HG02840 (cell line): ENCODE measurements around the gene LMCD1.

Source experiments
- ATAC-seq: cut with Tn5 transposase; IDR thresholded peaks from one replicate; pipeline ENCODE4 v1.9.1; 2021; ENCODE audit warnings: mild to moderate bottlenecking, moderate library complexity, moderate number of reproducible peaks; ENCODE audit not compliant: unreplicated experiment, low FRiP score

The LMCD1 gene

DNA sequence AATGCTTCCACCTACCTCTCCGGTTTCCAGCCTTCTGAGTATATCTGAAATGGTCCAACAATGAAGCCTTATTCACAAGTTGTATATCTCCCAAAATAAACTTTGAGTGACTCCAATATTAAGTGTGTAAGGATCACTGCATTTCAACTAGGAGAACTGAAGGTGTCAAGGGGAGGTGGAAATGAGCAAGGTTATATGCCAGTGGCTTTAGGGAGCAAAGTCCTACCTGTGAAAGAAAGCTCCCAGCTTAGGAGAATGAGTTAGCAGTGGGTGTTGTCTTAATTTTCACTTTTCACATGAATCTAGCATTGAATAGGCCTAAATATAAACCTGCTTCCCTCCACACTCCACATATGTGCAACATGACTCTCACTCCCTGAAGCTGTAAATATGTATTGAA, 29.0 kb downstream of the LMCD1 start:
- ATAC-seq: no peak

GRCh38 chr3:8532251-8532871, 30.7 kb downstream of the LMCD1 start:
- ATAC-seq: no peak

DNA sequence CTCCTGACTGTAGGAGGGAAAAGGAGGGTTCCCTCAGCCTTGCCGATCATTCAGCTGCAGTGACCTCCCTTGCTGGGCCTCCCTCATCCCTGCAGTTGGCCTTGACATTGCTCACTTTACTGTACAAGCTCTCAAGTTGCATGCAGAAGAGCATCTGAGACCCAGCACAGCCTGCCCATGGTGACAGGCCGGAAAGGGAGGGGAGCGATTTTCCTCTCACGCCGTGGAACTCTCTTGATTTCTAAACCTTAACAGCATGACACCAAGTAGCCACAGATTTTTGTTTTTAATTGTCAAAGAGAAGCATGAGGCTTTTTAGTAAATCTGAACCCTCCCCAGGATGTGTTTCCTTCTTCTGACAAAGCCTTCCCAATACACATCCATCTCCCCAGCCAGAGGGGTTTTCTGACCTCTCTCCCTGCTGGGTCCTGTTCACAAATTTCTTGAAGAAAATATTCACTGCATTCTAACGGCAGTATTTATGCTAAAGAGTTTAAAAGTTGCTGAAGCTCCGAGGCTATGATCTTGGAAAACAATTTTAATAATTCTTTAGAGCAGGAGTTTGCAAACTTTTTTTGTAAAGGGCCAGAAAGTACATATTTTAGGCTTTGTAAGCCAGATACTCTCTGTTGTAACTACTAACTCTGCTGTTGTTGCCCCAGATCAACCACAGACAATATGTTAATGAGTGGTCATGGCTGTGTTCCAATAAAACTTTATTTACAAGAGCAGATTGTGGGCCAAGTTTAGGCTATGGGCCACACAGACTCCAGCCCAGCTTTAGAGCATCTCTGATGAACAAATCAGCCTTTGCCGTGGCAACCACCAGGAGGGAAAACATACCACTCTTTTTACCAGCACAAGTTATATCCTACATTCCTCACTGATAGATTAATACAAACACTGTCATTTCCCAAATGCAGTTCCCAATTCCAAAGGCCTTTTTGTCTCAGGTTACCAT, 34.8 kb downstream of the LMCD1 start:
- no peak for ATAC-seq

DNA sequence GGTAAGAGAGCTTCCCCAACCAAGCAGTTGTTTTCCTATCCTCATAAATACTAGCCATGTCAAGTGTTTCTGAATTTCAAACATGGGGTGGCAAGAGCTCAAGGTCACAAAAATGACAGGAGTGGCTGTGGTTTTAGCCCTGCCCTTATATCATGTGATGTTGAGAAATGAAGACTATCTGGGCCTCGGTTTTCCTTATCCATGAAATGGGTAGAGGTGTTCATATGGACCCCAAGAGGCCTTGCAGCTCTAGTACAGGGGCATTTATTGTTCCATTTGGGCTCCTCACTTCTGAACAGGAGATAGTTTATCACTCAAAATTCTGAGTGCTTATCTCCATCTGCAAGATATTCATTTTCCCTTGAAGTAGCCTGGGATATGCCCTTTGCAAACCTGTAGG, 35.8 kb downstream of the LMCD1 start:
- no peak for ATAC-seq

- no peak for ATAC-seq
Measured at GRCh38 chr3:8538223-8538622, 36.6 kb downstream of the LMCD1 start.

DNA sequence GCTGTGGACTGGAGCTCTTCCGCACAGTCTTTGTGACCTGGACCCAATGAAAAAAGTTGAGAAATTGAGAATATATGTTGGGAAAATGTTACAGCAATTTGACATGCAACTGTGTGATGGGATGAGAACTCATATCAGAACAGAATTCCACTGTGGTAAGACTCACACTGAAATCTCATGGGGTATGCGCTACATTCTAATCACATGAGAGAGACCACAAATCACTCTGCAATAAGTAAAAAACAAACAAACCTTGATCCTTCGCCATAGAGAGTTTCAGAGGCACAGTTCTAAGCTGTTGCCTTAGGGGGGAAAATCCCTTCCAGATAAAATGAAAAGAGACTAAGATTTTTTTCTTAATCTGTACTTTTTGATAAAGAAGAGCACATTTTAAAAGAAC, 37.3 kb downstream of the LMCD1 start:
- ATAC-seq: no peak

DNA sequence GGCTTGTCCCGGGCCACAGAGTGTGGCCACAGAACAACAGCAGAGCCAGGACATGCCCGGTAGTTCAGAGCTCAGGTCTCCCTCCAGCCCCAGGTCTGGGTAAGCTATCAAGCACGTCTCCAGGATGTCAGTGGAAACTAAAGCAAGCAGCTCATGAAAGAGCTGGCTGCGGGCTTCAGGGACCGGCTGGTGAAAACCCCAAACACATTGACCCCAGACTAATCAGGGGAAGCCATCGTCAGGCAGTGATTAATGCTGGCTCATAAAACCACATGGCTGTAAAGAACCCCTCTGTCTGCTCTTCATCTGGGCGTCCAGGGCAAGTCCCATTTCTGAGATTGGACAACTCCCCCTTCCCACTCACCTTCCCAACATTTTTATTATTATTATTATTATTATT, 37.8 kb downstream of the LMCD1 start:
- no peak for ATAC-seq

- ATAC-seq: no peak
Measured at GRCh38 chr3:8540456-8540855, 38.8 kb downstream of the LMCD1 start.

- ATAC-seq: no peak
Measured at GRCh38 chr3:8541486-8541885, 39.9 kb downstream of the LMCD1 start.

- no peak for ATAC-seq
Measured at GRCh38 chr3:8542190-8543135, 40.8 kb downstream of the LMCD1 start.

- no peak for ATAC-seq
Measured at GRCh38 chr3:8546609-8547008, 45.0 kb downstream of the LMCD1 start.

- no peak for ATAC-seq
Measured at GRCh38 chr3:8548502-8549275, 47.1 kb downstream of the LMCD1 start.

DNA sequence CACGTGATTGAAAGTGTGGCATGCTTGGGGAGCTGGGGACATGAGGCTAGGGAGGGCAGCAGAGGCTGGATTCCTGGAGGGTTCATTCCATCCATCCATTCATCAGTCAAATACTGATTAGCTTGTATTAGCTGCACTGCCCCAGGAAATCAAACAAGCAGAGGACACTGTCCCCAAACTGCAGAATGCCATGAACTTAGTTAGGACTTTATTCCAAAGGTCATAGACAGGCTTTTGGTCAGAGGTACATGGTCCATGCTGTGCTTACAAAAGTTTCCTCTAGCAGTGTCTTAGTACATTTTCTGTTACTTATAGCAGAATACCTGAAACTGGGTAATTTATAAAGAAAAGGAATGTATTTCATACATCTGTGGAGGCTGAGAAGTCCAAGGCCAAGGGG, 47.7 kb downstream of the LMCD1 start:
- no peak for ATAC-seq

GRCh38 chr3:8550611-8551010, 49.0 kb downstream of the LMCD1 start:
- no peak for ATAC-seq

DNA sequence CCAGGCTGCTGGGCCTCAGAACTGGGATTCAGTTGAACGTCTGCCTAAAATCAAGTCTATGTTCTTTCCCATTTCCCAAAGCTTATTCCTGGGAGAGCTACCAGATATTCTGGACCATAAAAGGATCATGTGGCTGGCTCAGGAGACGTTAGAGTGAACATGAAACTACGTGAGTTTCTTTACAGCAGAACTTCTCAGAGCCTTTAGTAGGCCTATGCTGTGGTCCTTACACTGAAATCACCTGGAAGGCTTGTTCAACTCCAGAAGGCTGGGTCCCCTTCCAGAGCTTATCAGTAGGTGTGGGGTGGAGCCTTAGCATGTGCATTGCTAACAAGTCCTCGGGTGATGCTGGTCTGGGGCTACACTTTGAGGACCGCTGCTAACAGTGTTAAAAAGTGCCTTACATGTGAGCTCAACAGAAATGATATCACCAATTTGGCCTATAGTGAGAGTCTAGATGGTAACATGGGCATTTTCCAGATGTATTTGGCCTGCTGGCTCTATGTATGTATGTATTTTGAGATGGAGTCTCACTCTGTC, 50.7 kb downstream of the LMCD1 start:
- no peak for ATAC-seq

DNA sequence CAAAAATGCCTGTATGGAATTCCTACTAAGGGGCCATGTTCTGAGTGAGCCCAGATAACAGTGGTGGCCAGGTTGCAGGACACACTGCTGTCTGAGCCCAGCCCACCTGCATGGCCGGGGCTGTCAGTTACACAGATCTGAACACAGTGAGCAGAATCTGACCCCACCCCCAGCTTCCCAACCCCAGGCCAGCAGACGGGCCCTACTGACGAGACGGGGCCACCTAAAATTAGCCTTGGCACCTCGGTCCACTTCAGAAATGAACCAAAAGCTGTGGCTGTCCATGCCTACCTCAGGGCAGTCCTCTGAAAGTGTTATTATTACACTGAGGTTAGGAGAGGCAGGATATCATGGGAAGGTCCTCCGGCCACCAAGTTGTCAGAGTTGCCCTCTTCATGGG, 51.8 kb downstream of the LMCD1 start:
- ATAC-seq: no peak

GRCh38 chr3:8554696-8555095, 53.1 kb downstream of the LMCD1 start:
- no peak for ATAC-seq

GRCh38 chr3:8555113-8555661, 53.6 kb downstream of the LMCD1 start:
- ATAC-seq: no peak

DNA sequence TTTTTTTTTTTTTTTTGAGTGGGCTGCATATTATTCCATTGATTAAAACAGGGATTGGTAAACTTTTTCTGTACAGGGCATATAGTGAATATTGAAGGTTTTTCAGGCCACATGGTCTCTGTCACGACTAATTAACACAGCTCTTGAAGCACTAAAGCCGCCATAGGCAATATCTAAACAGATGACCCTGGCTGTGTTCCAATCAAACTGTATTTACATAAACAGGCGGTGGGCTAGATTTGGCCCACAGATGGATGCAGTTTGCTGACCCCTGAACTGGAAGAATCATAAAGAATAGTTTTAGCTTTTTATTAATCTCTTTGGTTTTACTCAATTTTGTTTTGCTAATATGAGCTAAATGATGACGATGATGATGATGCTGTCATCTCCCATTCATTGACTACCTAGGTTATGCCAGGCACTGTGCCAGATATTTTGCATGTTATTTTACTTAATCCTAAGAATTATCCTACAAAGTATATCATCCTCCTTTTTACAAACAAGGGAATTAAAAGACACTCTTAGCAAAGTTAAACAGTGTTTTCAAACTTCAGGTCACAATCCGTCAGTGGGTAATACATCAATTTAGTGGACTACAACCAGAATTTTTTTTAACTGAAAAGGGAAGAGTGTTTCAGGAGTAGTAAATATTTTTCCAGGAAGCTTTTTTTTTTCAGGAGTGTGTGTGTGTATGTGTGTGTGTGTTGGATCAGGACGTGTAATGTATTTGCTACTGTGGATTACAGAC, 54.3 kb downstream of the LMCD1 start:
- no peak for ATAC-seq
